Endometrial microvascular endothelial cells (primary cell): ENCODE measurements around the gene AFMID. TPM values are rescaled to one million over a fixed set of nuclear protein-coding genes. Genes with fewer than 3 reads are reported as not detected.
"Not testable (repeated sequence)": the region's sequence is repeated elsewhere in the genome, so short reads cannot be mapped to it uniquely, and the experiment has no call there.

Experiments
- in situ Hi-C: cut with HindIII; loops from 2 replicates; pipeline ENCODE4 v1.10.0; 2017; ENCODE audit warnings: low sequenced_read_pairs, low pct_unique_long_range_greater_than_20kb; ENCODE audit errors: inconsistent ontology term
- total RNA-seq: library from RNA; depleted of rRNA; stranded (reverse); fragments of >200 nt; gene quantifications from one replicate; pipeline ENCODE4 v1.2.3, GENCODE V29; 2015; ENCODE audit errors: inconsistent ontology term

The AFMID gene
- total RNA-seq, 1 donor from 2014 or later = 23.1 TPM

DNA sequence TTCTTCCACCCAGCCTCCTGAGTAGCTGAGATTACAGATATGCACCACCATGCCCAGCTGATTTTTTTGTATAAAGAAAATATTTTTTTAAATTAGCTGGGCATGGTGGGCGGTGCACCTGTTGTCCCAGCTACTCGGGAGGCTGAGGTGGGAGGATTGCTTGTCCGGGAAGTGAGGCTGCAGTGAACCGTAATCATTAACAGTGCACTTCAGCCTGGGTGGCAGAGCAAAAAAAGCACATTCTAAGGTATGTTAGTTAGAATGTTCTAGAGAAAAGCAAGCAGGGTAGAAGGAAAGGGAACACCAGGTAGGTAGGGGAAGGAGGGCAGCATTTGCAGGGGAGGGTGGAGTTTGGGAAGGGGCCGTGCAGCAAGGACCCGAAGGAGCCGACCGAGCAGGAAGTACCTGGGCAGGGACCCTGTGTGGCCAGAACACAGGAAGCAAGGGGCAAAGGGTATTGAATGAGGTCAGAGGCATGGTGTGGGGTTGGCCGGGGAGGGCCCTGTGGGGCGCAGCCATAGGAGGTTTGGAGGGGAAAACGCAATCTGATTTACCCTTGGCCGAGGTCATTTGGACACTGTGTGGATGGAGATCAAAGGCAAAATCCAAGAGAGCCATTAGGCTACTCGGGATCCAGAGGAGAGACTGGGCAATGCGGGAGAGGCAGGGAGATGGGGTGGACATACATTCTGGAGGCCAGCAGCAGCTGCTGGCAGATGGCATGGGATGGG is 38.7 kb upstream of the AFMID start:
- in situ Hi-C loops = no loop called here

DNA sequence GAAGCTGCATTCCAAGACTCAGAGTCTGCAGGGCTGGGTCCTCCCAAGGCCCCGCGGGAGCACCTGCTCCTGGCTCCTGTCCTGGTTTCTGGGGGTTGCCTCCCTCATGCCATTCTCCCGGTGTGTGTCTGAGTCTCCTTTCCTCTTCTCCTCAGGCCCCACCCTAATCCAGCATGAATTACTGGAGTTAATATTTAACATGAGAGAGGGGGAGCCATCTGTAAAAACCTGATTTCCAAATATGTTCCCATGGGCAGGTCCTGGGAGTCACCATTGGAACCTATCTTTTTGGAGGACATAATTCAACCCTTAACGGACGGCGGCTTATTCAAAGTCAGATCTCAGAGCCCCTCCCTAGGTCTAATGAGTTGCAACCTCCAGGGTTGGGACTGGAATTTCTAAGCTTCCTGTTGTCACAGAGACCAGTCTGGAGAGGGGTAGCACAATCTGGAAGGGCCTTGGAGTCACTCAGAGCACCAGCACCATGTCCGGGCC is 35.6 kb upstream of the AFMID start:
- in situ Hi-C loops = no loop called here

DNA sequence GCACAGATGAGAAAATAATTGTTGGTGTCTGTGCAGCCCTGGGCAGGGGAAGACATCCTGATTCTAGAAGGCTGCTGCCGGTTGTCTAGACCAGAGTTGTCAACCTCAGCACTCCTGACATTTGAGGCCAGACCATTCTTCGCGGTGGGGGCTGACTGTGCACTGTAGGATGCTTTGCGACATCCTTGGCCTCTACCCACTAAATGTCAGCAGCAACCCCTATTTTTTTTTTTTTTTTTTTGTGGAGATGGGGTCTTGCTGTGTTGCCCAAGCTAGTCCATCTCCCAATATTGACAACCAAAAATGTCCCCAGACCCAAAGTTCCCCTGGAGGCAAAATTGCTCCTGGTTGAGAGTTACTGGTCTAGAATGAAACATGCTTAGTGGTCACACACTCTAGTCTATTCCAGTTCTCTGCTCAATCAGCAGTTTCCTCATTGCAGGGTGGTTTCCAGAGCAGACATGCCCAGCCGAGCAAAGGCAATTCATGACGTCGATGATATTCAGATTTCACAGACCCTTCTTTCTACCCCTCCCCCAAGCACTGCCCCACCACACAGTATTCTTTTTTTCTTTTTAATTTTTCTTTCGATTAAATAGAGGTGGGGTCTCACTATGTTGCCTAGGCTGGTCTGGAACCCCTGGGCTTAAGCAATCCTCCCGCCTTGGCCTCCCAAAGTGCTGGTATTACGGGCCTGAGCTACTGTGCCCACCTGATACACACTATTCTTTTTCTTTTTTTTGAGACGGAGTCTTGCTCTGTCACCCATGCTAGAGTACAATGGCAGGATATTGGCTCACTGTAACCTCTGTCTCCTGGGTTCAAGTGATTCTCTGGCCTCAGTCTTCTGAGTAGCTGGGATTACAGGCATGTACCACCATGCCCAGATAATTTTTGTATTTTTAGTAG is 32.0 kb upstream of the AFMID start:
- in situ Hi-C loops = no loop called here

DNA sequence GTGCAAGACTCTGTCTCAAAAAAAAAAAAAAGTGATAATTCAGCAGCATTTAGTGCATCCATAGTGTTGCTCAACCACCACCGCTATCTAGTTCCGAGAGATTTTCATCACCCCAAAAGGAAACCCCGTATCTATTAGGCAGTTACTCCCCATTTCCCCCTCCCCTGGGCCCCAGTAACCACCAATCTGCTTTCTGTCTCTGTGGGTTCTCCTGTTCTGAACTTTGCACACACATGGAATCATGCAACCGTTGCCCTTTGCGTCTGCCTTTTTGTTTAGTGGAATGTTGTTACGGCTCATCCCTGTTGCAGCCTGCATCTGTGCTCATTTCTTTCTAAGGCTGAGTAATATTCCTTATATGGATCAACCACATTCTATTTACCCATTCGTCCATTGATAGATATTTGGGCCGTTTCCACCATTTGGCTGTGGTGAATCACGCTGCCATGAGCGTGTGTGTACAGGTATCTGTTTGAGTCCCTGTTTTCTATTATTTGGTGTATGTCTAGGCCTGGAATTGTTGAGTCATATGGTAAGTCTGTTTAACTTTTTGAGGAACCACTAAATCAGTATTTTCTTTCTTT is 27.5 kb upstream of the AFMID start:
- in situ Hi-C loops = no loop called here

DNA sequence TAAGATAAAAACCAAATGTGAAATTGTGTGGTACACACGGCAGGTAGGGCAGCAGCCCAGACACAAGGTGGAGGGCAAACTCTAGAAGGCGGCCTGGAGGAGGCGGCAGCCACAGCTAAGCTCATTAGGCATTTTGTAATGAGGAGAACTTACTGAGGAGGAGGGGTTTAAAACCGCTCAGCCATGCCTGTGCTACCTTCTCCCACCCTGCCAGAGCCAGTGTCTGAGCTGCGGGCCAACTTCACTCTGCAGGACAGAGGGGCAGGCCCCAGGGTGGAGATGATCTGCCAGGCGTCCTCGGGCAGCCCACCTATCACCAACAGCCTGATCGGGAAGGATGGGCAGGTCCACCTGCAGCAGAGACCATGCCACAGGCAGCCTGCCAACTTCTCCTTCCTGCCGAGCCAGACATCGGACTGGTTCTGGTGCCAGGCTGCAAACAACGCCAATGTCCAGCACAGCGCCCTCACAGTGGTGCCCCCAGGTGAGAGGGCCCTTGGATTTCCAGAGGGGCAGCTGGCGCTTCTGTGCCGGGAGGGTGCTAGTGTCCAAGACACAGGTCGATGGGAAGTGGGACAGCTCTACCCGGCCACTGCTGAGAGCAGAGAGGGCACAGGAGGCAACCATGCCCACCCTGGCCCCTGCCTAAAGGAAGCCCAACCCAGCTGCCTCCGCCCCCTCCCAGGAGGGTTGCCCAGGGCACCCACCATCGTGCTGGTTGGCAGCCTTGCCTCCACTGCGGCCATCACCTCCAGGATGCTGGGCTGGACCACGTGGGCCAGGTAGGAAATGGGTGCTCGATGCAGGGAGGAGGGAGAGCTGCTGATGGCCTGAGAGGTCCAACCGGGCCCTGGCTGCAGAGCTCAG is 23.0 kb upstream of the AFMID start:
- in situ Hi-C loops = no loop called here

DNA sequence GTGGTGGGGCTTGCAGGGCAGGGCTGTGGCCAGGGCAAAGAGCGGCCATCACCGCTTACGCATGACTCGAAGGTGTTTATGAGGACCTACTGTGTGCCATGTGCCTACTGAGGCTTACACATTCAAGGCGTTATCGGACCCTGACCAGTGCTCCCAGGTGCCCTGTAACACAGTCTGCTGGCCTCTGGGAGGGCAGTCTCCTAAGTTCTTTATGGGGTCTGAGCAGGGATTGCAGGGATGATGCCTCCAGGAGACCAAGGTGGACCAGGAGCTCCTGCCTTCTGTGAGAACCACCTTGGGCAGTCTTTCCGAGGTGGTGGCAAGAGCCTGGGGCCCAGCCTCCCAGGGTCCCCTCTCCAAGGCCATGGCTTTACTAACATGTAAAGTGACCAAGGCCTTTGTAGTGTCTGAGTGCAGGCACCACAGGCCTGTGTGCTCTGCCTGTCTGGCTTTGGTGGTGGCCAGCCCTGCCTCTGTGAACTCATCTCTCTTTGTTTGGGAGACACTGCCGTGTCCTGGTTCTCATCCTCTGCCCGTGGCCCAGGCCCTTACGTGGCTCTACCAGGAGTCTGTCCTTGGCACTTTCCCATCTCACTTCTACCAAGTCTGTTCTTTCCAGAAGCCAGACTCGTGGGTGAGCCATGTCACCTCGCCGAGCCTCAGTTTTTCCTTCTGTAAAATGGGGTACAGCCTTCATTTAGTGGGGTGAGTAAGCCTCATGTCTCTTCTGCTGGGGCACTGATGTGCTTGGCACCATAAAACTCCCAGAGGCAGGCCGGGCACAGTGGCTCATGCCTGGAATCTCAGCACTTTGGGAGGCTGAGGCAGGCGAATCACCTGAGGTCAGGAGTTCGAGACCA is 22.2 kb upstream of the AFMID start:
- in situ Hi-C loops = no loop called here

DNA sequence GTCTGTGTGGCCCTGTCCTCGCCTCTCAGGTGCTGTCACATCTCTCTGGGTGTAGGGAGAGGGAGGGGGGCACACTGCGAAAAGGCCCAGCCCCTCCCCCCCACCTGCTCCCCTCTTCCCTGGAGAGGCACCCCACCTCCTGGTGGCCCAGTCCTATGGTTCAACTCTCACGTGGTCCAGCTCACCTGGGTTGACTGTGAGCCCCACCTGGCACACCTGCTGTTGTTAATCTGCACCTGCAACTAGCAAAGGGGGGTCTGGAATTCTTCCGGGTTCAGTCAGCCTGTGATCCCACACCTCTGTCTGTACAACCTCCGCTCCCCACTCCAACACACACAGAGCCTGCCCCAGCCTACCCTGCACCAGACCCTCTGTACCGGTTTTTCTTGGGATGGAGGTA is 20.7 kb upstream of the AFMID start:
- in situ Hi-C loops = no loop called here

DNA sequence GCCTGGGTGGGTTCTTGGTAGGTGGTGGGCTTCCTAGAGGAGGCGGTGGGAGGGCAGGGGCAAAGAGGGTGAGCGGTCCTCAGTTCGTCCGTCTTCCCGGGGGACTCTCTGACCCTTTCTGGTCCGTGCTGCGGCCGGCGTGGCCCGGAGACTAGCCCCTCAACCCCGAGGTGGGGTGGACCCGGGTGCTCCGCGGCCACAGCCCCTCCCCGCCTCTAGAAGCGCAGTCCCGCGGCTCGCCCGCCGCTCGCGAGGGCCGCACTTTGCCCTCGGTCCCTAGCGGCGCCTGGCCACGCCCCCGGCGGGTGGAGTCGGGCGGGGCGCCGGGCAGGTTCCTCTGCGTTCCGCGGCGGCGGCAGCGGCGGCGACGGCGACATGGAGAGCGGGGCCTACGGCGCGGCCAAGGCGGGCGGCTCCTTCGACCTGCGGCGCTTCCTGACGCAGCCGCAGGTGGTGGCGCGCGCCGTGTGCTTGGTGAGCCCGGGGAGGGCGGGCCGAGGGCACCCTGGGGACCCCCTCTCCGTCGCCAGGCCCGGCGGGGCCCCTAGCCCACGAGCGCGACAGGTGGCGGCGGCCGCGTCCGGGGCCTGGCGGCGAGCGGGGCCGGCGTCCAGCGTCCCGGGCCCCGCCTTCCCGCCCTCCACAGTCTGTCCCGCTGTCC is 18.8 kb upstream of the AFMID start, which contains the start of gene SYNGR2:
SYNGR2 (plus strand) TSS at position 340 of the 661 bp plus-strand sequence; CDS start at position 376, 36 bp downstream.
- in situ Hi-C loops = no loop called here

DNA sequence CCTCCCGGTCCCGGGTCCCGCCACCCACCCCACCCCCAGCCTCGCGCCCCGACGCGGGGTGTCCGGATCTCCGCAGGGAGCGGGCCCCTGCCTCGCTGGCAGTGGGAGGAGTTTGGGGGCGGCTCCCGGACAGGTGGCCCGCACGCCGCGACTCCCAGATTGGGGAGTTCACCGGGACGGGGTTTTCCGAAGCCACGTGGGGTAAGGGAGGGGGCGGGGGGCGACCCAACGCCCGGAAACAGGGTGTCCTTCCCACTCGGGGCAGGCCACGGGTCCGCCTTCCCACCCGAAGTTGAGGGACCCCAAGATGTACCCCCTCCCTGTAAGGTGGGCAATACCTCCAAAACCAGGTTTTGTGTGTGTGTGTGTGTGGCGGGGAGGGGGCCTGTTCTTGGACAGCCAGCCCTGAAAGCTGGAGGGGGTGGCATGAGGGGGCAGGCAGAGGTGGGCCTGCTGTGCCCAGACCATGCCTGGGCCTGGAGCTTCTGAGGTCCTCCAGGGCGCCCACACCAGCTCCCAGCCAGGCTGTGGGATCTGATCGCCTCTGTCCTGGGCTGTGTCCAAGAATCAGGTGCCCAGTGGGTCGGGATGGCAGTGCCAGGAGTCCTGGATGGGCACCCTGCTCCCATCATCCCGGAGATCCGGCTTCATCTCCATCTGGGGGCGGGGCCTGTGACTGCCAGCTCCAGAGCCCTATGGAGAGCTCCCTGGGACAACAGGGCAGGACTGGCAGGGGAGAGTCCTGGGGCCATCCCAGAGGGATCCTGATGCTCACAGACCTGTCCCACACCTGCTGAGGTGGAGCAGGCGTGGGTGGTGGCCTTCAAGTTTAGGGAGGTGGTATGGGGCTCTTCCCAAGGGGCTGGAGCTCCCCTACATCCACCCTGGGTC is 18.0 kb upstream of the AFMID start:
- in situ Hi-C loops = no loop called here

DNA sequence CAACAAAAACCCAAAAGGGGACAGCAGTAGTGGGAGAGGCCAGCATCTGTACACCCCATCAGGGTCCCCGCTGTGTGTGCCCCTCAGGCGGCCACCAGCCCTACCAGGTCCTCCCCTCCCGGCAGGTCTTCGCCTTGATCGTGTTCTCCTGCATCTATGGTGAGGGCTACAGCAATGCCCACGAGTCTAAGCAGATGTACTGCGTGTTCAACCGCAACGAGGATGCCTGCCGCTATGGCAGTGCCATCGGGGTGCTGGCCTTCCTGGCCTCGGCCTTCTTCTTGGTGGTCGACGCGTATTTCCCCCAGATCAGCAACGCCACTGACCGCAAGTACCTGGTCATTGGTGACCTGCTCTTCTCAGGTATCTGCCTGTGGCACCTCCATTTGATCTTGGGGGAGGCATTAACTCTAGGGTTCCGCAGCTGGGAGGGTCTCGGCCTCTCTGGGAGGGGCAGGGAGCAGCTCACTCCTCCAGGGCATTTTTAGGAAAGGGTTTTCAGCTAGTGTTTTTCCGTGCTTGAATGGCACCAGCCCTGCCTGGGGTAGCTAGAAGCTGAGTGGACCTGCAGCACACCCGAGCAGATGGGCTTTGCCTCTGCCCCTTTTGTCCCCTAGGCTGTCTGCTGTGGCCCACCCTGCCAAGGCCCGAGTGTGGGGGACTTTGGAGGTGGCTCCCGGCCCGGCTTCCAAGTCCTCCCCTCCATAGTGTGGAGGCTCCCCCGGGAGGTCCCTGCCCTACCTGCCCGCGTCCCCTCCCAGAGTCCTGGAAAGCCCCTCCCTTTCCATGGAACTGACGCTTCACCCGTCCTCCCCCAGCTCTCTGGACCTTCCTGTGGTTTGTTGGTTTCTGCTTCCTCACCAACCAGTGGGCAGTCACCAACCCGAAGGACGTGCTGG is 16.2 kb upstream of the AFMID start:
- in situ Hi-C loops = no loop called here

DNA sequence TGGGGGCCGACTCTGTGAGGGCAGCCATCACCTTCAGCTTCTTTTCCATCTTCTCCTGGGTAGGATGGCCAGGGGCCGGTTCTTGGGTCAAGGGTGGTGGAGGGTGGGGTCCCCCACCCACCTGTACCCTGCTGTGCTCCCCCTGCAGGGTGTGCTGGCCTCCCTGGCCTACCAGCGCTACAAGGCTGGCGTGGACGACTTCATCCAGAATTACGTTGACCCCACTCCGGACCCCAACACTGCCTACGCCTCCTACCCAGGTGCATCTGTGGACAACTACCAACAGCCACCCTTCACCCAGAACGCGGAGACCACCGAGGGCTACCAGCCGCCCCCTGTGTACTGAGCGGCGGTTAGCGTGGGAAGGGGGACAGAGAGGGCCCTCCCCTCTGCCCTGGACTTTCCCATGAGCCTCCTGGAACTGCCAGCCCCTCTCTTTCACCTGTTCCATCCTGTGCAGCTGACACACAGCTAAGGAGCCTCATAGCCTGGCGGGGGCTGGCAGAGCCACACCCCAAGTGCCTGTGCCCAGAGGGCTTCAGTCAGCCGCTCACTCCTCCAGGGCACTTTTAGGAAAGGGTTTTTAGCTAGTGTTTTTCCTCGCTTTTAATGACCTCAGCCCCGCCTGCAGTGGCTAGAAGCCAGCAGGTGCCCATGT is 15.4 kb upstream of the AFMID start:
- in situ Hi-C loops = not testable (repeated sequence)

DNA sequence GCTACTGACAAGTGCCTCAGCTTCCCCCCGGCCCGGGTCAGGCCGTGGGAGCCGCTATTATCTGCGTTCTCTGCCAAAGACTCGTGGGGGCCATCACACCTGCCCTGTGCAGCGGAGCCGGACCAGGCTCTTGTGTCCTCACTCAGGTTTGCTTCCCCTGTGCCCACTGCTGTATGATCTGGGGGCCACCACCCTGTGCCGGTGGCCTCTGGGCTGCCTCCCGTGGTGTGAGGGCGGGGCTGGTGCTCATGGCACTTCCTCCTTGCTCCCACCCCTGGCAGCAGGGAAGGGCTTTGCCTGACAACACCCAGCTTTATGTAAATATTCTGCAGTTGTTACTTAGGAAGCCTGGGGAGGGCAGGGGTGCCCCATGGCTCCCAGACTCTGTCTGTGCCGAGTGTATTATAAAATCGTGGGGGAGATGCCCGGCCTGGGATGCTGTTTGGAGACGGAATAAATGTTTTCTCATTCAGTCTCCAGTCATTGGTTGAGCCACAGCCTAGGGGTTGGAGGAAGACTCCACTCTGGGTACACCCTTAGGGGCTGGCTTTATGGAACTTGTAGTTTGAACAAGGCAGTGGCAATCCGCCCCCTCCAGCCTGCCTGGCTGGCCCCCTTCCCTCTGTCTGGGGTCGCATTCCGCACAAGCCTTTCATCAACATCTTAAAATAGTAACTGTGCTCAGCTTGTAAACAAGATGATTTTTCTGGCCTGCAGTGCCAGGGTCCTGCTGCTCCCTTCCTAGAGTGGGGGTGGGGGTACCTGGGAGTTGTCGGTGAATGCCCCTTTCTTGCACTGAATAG is 14.7 kb upstream of the AFMID start:
- in situ Hi-C loops = no loop called here

DNA sequence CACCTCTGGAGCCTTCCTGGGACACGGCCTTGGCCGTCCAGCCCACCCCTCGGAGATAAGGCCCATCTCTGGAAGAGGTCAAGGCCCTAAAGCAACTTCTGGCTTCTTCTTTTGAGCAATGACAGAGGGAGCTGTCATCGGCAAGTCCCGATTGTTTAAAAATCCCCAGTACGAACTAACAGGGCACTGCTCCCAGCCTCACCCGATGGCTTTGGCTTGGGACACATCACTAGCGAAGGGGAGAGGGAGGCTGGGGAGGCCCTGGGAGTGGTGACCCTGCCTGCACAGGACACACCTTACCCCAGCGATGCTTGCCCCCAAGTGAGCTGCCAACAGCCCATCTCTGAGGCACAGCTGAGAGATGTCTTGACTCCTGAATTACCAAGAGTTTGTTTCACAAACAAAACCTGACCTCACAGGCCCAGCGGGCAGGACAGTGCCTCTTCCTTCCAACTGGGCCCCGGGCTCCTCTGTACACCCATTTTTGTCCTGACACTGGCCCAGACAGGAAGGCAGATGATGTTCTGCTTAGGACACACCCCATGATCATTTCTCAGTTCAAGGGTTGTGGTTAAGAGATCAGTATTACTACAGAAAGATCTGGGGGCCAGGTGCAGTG is 14.0 kb upstream of the AFMID start:
- in situ Hi-C loops = no loop called here

DNA sequence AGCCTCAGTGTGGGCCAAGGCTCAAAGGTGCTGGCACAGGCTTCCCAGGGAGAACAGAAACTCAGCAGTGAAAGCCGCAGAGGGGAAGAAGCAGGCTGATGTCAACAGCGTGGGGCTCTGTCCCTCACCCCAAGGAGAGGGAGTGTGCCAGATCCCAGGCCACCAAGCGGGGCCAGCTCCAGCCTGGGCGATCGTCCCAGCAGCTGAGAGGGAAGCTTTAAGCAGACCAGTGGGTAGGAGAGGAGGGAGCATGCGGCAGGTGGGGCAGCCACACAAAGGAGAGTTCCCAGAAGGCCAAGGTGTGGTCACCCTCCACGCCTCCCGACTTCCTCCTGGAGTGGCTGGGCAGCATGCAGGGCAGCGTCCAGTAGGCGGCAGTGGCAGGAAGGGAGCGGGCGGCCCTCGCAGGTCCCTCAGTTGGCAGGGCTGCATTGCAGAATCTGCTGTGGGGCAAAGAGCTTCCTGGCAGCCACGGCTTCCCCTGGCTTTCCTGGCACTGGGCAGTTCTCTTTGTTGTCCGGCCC is 12.8 kb upstream of the AFMID start:
- in situ Hi-C loops = no loop called here
